Measurements from ENCODE around the gene STX12. TPM values are rescaled to one million over a fixed set of nuclear protein-coding genes. Genes with fewer than 3 reads are reported as not detected.

The STX12 gene
- total and polyA plus RNA-seq, 4 donors, result 32.5 to 94.0 (median 72.9) TPM

DNA sequence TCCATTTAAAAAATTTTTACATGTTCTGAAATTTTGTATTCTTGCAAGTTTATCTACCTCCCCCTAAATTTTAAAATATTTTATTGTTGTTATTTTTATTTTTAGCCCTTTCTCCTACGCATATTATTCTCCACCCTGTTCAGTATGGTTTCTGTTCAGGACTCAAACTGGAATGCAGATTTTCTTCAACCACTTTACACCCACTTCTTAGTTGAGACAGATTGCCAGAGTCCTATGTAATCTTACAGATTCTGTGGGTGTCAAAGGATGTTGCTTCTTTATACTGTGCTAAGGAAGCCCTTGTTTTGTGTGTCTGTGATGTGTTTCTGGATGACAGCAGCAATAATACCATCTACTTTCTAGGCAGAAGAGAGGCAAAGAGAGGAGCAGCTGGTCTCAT, 36.9 kb downstream of the STX12 start:
- Histone ChIP-seq H3K4me3 (no peak overlapping the region), H3K9ac (ENCODE audit: insufficient read depth in 1 of 2, low read length in 2 of 2) (no peak overlapping the region), H3K4me1 (ENCODE audit: control insufficient read depth in 5 of 5, insufficient read depth in 5 of 5, low read length in 5 of 5) (no peaks in the 10 kb centered on the region), H3K27ac (ENCODE audit: low read depth in 1 of 2, low read length in 1 of 2) (no peak overlapping the region), H3K9me3 (ENCODE audit: control insufficient read depth in 4 of 4, insufficient read depth in 3 of 4, low read length in 3 of 4) (no peaks in the 10 kb centered on the region), H3K36me3 (ENCODE audit: control insufficient read depth in 4 of 4, insufficient read depth in 4 of 4, low read length in 4 of 4) (peaks cover 11 to 18% (median 13%) of the 10 kb centered on the region in 4 donors), H3K27me3 (ENCODE audit: control insufficient read depth in 3 of 3, insufficient read depth in 3 of 3, low read length in 2 of 3) (no peaks in the 10 kb centered on the region)
- ATAC-seq (ENCODE audit: insufficient read depth, low FRiP score), result no peak
- TF ChIP-seq, protein P1, sequence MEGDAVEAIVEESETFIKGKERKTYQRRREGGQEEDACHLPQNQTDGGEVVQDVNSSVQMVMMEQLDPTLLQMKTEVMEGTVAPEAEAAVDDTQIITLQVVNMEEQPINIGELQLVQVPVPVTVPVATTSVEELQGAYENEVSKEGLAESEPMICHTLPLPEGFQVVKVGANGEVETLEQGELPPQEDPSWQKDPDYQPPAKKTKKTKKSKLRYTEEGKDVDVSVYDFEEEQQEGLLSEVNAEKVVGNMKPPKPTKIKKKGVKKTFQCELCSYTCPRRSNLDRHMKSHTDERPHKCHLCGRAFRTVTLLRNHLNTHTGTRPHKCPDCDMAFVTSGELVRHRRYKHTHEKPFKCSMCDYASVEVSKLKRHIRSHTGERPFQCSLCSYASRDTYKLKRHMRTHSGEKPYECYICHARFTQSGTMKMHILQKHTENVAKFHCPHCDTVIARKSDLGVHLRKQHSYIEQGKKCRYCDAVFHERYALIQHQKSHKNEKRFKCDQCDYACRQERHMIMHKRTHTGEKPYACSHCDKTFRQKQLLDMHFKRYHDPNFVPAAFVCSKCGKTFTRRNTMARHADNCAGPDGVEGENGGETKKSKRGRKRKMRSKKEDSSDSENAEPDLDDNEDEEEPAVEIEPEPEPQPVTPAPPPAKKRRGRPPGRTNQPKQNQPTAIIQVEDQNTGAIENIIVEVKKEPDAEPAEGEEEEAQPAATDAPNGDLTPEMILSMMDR (IDR thresholded peaks at IDR 0.05; ENCODE audit: control extremely low read depth, extremely low read depth), result no peak
- DNase-seq, result no peak
- WGBS, 2 donors, result 86 to 98% methylated on average over 1 of the region's 1 CpG

DNA sequence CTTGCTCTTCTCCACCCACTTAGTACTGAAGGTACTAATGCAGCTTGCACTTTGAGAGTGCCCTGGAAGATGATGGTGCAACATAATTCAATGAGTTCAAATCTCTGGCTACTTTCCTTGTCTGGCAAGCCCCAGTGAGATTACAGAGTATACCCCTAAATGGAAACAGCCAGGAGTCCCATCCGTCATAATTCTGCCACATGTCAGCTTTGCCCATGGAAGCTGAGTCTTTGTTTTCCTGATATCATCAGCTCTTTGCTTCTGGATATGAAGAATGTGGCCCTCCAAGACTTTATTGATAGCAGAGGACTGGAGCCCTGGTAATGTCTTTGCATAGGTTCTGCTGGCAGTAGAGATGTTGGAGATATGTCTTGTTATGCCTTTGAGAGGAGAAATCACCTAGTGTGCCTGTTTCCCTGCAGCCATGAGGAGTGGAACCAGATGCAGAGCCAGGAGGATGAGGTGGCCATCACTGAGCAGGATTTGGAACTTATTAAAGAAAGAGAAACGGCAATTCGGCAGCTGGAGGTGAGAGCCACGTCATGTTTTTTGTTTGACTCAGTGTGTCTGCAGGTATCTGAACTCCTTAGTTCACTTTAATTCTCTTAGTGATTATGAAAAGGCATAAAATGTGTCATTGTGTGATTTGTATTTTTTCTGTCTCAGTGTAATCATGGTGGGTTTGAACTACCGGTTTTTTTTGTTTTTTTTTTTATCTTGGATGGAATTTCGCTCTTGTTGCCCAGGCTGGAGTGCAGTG, 38.9 kb downstream of the STX12 start:
- no peaks in the 10 kb centered on the region for H3K4me1 ChIP-seq (ENCODE audit: control insufficient read depth in 5 of 5, insufficient read depth in 5 of 5, low read length in 5 of 5)
- H3K27ac ChIP-seq (ENCODE audit: low read depth in 1 of 2, low read length in 1 of 2), result no peak overlapping the region
- no peaks in the 10 kb centered on the region for H3K27me3 ChIP-seq (ENCODE audit: control insufficient read depth in 3 of 3, insufficient read depth in 3 of 3, low read length in 2 of 3)
- no peak overlapping the region for H3K4me3 ChIP-seq
- no peak overlapping the region for H3K9ac ChIP-seq (ENCODE audit: insufficient read depth in 1 of 2, low read length in 2 of 2)
- ATAC-seq (ENCODE audit: insufficient read depth, low FRiP score), result no peak
- H3K36me3 ChIP-seq (ENCODE audit: control insufficient read depth in 4 of 4, insufficient read depth in 4 of 4, low read length in 4 of 4), result peaks cover 11 to 22% (median 13%) of the 10 kb centered on the region in 4 donors
- no peak for DNase-seq
- TF ChIP-seq, protein P1 (IDR thresholded peaks at IDR 0.05; ENCODE audit: control extremely low read depth, extremely low read depth), result no peak
- WGBS, 2 donors, result 90 to 94% methylated on average over 6 of the region's 6 CpGs
- H3K9me3 ChIP-seq (ENCODE audit: control insufficient read depth in 4 of 4, insufficient read depth in 3 of 4, low read length in 3 of 4), result no peaks in the 10 kb centered on the region

DNA sequence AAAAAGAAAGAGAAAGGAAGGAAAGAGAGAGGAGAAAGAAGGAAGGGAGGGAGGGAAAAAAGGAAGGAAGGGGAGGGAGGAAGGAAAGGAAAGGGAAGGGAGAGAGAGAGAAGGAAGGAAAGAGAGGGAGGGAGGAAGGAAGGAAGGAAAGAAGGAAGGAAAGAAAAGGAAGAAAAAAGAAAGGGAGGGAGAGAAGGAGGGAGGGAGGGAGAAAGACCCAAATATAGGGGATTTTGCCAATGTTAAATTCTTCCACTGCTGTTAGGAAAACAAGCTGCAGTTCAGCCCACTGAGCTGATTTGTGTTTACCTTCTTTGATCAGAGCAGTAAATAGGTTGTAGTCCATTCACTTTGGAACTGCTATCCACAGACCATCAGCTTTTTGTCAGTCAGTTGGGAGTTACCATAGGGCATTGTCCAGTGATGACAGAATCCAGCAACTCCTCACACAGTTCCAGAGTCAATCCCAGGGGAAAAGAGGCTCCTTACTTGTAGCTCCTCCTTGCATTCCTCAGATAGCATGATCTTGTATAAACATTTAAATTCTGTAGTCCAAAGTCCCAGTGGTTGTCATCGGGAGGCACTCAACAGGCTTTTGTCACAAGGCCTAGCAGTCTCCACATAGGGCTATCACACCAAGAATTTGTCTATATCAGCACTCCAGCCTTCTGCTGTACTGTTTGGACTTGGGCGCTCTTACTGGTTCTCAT, 44.1 kb downstream of the STX12 start:
- no peaks in the 10 kb centered on the region for H3K4me1 ChIP-seq (ENCODE audit: control insufficient read depth in 5 of 5, insufficient read depth in 5 of 5, low read length in 5 of 5)
- H3K27ac ChIP-seq (ENCODE audit: low read depth in 1 of 2, low read length in 1 of 2), result no peak overlapping the region
- WGBS, 2 donors, result 61 to 83% methylated on average over 2 of the region's 2 CpGs
- TF ChIP-seq, protein P1 (IDR thresholded peaks at IDR 0.05; ENCODE audit: control extremely low read depth, extremely low read depth), result no peak
- DNase-seq, result peak; percentile 14 to 39 (median 14)
- no peak for ATAC-seq (ENCODE audit: insufficient read depth, low FRiP score)
- peak overlapping the region in 1 of 2 donors; percentile 11 for H3K9ac ChIP-seq (ENCODE audit: insufficient read depth in 1 of 2, low read length in 2 of 2)
- H3K36me3 ChIP-seq (ENCODE audit: control insufficient read depth in 4 of 4, insufficient read depth in 4 of 4, low read length in 4 of 4), result peaks cover 17 to 36% (median 23%) of the 10 kb centered on the region in 4 donors
- H3K9me3 ChIP-seq (ENCODE audit: control insufficient read depth in 4 of 4, insufficient read depth in 3 of 4, low read length in 3 of 4), result no peaks in the 10 kb centered on the region
- H3K4me3 ChIP-seq, result no peak overlapping the region
- no peaks in the 10 kb centered on the region for H3K27me3 ChIP-seq (ENCODE audit: control insufficient read depth in 3 of 3, insufficient read depth in 3 of 3, low read length in 2 of 3)
